Lung (tissue), 12 donors: ENCODE results near the gene NEDD9. TPM values are rescaled to one million over a fixed set of nuclear protein-coding genes. Genes with fewer than 3 reads are reported as not detected.

Source experiments
- ATAC-seq: fragments of 200-7000 bp; cut with Tn5 transposase; one replicate; pipeline ENCODE4 v1.9.1; 2020; ENCODE audit warnings: moderate number of reproducible peaks; ENCODE audit not compliant: insufficient read depth, low FRiP score
- DNase-seq, 3 donors: peaks; one replicate each; pipeline ENCODE4 v3.0.0-alpha.2; 2013 to 2017
- H3K27ac ChIP-seq, 2 donors: one replicate each; pipeline ENCODE4 v1.5.1; 2013; ENCODE audit warnings: mild to moderate bottlenecking in 2 of 2, moderate library complexity in 2 of 2, control low read depth in 1 of 2, inconsistent platforms in 1 of 2, low read depth in 1 of 2, low read length in 1 of 2
- H3K27me3 ChIP-seq, 3 donors: one replicate each; pipeline ENCODE4 v1.5.1; 2013; ENCODE audit warnings: low read length in 2 of 3; ENCODE audit not compliant: control insufficient read depth in 3 of 3, insufficient read depth in 3 of 3
- H3K36me3 ChIP-seq, 4 donors: one replicate each; pipeline ENCODE4 v1.5.1; 2013; ENCODE audit warnings: low read length in 4 of 4, mild to moderate bottlenecking in 1 of 4, moderate library complexity in 1 of 4; ENCODE audit not compliant: control insufficient read depth in 4 of 4, insufficient read depth in 4 of 4
- H3K4me1 ChIP-seq, 5 donors: one replicate each; pipeline ENCODE4 v1.5.1; 2013; ENCODE audit warnings: low read length in 5 of 5, mild to moderate bottlenecking in 2 of 5, moderate library complexity in 1 of 5; ENCODE audit not compliant: control insufficient read depth in 5 of 5, insufficient read depth in 5 of 5
- H3K4me3 ChIP-seq: one replicate; pipeline ENCODE4 v1.5.1; 2013; ENCODE audit warnings: mild to moderate bottlenecking, control low read depth, moderate library complexity
- H3K9ac ChIP-seq, 2 donors: one replicate each; pipeline ENCODE4 v1.5.1; 2013; ENCODE audit warnings: low read length in 2 of 2, control low read depth in 1 of 2; ENCODE audit not compliant: insufficient read depth in 1 of 2
- H3K9me3 ChIP-seq, 4 donors: one replicate each; pipeline ENCODE4 v1.5.1; 2013; ENCODE audit warnings: low read length in 3 of 4, mild to moderate bottlenecking in 1 of 4, moderate library complexity in 1 of 4; ENCODE audit not compliant: control insufficient read depth in 4 of 4, insufficient read depth in 3 of 4
- CTCF ChIP-seq: IDR thresholded peaks from 2 replicates; pipeline ENCODE4 v1.5.1; 2012; ENCODE audit warnings: mild to moderate bottlenecking; ENCODE audit errors: control extremely low read depth, extremely low read depth
- WGBS, 2 donors: extraction: QIAGEN DNeasy Blood & Tissue Kit; methylation state at CpG; one replicate each; pipeline ENCODE4 v1.1.7; 2013; 5-methylcytosine and 5-hydroxymethylcytosine counted together
- polyA plus RNA-seq, 2 donors: library from polyadenylated mRNA; stranded (reverse); fragments of 200-250 nt; gene quantifications; one replicate each; pipeline ENCODE4 v1.2.1, GENCODE V29; 2013
- total RNA-seq, 2 donors: library from RNA; depleted of rRNA in 1 of 2; stranded (reverse); fragments of >200 nt in 1 of 2; gene quantifications; one replicate each; pipeline ENCODE4 v1.2.1, GENCODE V29; 2014 to 2021
- donor health status: control.
- donor health status: control.
- donor health status: Bipolar disorder and iron deficiency.
- donor health status: healthy.
- donor health status: DM: yes; HTN: yes; CAD: no.

Gene NEDD9
- total and polyA plus RNA-seq, 4 donors, result 28.2 to 158 (median 125) TPM

- no peak overlapping the region for H3K4me3 ChIP-seq
- no peak overlapping the region for H3K9ac ChIP-seq
- ATAC-seq, result no peak
These were observed 4.8 kb downstream of the NEDD9 start for GRCh38 chr6:11227698-11228097.

GRCh38 chr6:11226005-11226404, 6.5 kb downstream of the NEDD9 start:
- no peak for TF ChIP-seq CTCF
- peaks cover 0 to 11% (median 0%) of the 10 kb centered on the region in 4 donors for H3K36me3 ChIP-seq
- H3K4me3 ChIP-seq, result no peak overlapping the region
- no peak overlapping the region for H3K9ac ChIP-seq
- H3K27me3 ChIP-seq, result no peaks in the 10 kb centered on the region
- H3K9me3 ChIP-seq, result no peaks in the 10 kb centered on the region
- H3K27ac ChIP-seq, result peak overlapping the region in 1 of 2 donors; percentile 47
- WGBS, 2 donors, result 72 to 76% methylated on average over 3 of the region's 3 CpGs
- ATAC-seq (no peak), DNase-seq (no peak)
- H3K4me1 ChIP-seq, result peaks cover 5 to 30% (median 16%) of the 10 kb centered on the region in 5 donors

More at GRCh38 chr6:11227698-11228097, 4.8 kb downstream of the NEDD9 start:
- H3K27me3 ChIP-seq, result no peaks in the 10 kb centered on the region
- 54 to 64% methylated on average over 5 of the region's 5 CpGs for WGBS, 2 donors
- peaks cover 0 to 8% (median 0%) of the 10 kb centered on the region in 4 donors for H3K36me3 ChIP-seq
- H3K4me1 ChIP-seq, result peaks cover 7 to 36% (median 13%) of the 10 kb centered on the region in 5 donors
- DNase-seq, result no peak
- peak overlapping the region; percentile 30 to 71 for H3K27ac ChIP-seq
- no peak for TF ChIP-seq CTCF
- no peaks in the 10 kb centered on the region for H3K9me3 ChIP-seq

GRCh38 chr6:11224966-11225463, 7.5 kb downstream of the NEDD9 start:
- H3K4me1 ChIP-seq, result peaks cover 0 to 22% (median 21%) of the 10 kb centered on the region in 5 donors
- peak overlapping the region in 1 of 2 donors; percentile 91 for H3K27ac ChIP-seq
- H3K9ac ChIP-seq, result no peak overlapping the region
- no peak for TF ChIP-seq CTCF
- H3K27me3 ChIP-seq, result no peaks in the 10 kb centered on the region
- H3K36me3 ChIP-seq, result peaks cover 0 to 13% (median 0%) of the 10 kb centered on the region in 4 donors
- 50 to 63% methylated on average over 4 of the region's 4 CpGs for WGBS, 2 donors
- DNase-seq (no peak), ATAC-seq (no peak)
- H3K4me3 ChIP-seq, result no peak overlapping the region
- H3K9me3 ChIP-seq, result no peaks in the 10 kb centered on the region
